Chondrocyte (in vitro differentiated cells): Measurements from ENCODE around the gene IL1RAPL1. TPM values are rescaled to one million over a fixed set of nuclear protein-coding genes. Genes with fewer than 3 reads are reported as not detected.

Experiments
- DNase-seq: peaks from one replicate; pipeline ENCODE4 v3.0.0; 2021; ENCODE audit warnings: mixed read lengths, low spot score
- H3K27ac Mint-ChIP-seq: one replicate; pipeline ENCODE4 v1.8.0; 2021; ENCODE audit warnings: mild to moderate bottlenecking, moderate library complexity, mixed read lengths; ENCODE audit not compliant: unreplicated experiment
- H3K27me3 Mint-ChIP-seq: 2 replicates; pipeline ENCODE4 v1.8.0; 2021; ENCODE audit warnings: low read depth, mixed read lengths
- H3K36me3 Mint-ChIP-seq: 2 replicates; pipeline ENCODE4 v1.8.0; 2021; ENCODE audit warnings: low read depth, mixed read lengths
- H3K4me1 Mint-ChIP-seq: 2 replicates; pipeline ENCODE4 v1.8.0; 2021; ENCODE audit warnings: low read depth, mild to moderate bottlenecking, mixed read lengths
- H3K4me3 Mint-ChIP-seq: one replicate; pipeline ENCODE4 v1.8.0; 2021; ENCODE audit warnings: mild to moderate bottlenecking, moderate library complexity, mixed read lengths; ENCODE audit not compliant: unreplicated experiment
- H3K9me3 Mint-ChIP-seq: 2 replicates; pipeline ENCODE4 v1.8.0; 2021; ENCODE audit warnings: low read depth, mixed read lengths
- long read RNA-seq: library from polyadenylated mRNA; stranded (forward); transcript quantifications from one replicate; pipeline ENCODE4 v2.0.0, GENCODE V29; 2021
- total RNA-seq: library from RNA; stranded (reverse); gene quantifications from 3 replicates; pipeline ENCODE4 v1.2.1, GENCODE V29; 2021
- TF ChIP-seq, protein P1 (sequence below): fragments of 200-600 bp; sonication (generic); IDR thresholded peaks from 2 replicates; pipeline ENCODE4 v1.5.0; 2021; ENCODE audit warnings: antibody characterized with exemption, mild to moderate bottlenecking, moderate library complexity

IL1RAPL1 gene
- total RNA-seq, result not detected in 3 replicates
- long read RNA-seq, result 0 reads

DNA sequence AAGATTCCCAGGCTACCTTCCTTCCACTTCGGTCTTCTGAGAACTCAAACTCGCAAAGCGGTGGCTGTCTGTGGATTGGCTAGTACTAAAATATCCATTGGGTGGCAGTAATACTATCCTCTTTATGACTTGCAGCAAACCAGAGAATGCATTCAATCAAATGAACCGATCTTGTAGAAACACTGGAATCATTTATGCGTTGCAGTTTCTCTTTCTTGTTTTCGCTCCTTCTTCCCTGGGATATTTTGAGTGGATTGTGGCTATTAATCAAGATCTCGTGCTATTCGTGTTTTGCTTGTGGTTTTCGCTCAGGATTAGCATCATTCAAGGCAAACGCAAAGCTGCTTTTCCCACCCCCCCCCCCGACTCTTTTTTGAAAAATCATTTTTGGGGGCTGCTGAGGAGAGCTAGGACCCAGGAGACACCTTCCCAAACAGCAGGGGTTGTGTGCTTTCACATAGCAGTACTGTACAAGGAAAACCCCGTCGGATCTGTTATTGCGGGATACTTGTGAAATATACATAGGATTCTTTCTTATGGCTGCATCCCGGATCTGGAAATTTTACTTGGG lies at the start of gene IL1RAPL1:
IL1RAPL1 (plus strand) TSS at position 466 of the 571 bp plus-strand sequence.
- DNase-seq, result no peak
- H3K27ac Mint-ChIP-seq, result no peak within 1 kb of the TSS
- H3K4me3 Mint-ChIP-seq, result no peak within 1 kb of the TSS
- no peaks in the 10 kb centered on the region for H3K9me3 Mint-ChIP-seq
- H3K4me1 Mint-ChIP-seq, result no peaks in the 10 kb centered on the region
- H3K27me3 Mint-ChIP-seq, result peaks cover 16% of the 10 kb centered on the region
- TF ChIP-seq, protein P1, sequence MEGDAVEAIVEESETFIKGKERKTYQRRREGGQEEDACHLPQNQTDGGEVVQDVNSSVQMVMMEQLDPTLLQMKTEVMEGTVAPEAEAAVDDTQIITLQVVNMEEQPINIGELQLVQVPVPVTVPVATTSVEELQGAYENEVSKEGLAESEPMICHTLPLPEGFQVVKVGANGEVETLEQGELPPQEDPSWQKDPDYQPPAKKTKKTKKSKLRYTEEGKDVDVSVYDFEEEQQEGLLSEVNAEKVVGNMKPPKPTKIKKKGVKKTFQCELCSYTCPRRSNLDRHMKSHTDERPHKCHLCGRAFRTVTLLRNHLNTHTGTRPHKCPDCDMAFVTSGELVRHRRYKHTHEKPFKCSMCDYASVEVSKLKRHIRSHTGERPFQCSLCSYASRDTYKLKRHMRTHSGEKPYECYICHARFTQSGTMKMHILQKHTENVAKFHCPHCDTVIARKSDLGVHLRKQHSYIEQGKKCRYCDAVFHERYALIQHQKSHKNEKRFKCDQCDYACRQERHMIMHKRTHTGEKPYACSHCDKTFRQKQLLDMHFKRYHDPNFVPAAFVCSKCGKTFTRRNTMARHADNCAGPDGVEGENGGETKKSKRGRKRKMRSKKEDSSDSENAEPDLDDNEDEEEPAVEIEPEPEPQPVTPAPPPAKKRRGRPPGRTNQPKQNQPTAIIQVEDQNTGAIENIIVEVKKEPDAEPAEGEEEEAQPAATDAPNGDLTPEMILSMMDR, result peak; percentile 66
- H3K36me3 Mint-ChIP-seq, result no peaks in the 10 kb centered on the region

DNA sequence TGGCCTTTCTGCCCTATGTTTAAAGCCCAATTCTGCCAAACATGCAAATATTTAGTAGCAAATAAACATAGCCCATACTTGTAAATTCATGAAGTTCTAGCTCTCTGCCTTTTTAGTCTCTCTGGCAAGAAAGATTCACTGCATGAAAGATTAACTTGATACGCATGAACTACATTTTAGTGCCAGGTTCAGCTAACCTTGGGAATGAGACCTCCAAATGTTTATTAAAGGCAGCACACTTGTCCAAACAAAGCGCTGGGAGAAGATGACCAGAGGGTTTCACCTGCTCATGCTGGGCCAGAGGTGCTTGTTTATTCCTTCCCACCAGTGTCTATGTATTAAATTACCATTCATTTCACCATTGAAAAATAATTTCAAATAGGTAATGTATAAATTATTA lies 44.5 kb upstream of the IL1RAPL1 start:
- Mint-ChIP-seq H3K36me3 (no peaks in the 10 kb centered on the region), H3K27ac (no peak overlapping the region), H3K4me1 (no peaks in the 10 kb centered on the region), H3K4me3 (no peak overlapping the region), H3K9me3 (peaks cover 4% of the 10 kb centered on the region), H3K27me3 (no peaks in the 10 kb centered on the region)
- TF ChIP-seq, protein P1, result no peak
- no peak for DNase-seq

DNA sequence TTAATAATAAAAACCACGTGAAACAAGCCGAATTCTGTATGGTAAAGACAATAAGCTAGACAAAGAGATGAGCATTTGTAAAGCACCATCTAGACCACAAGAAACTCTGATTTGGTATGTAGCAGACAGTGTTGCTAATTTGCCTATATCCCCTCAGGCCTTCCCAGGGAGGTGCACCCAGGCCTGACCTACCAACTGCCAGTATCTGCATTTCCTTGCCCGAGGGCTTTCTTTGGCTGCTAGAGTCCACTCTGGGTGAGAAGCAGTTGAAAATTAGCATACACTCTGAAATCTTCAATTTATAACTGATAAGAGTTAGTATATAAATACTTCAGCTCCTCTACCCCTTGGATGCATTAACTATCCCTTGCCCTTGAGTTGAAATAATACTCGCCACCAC lies 37.4 kb upstream of the IL1RAPL1 start:
- DNase-seq, result no peak
- Mint-ChIP-seq H3K4me3 (no peak overlapping the region), H3K27ac (no peak overlapping the region), H3K9me3 (peaks cover 6% of the 10 kb centered on the region), H3K27me3 (no peaks in the 10 kb centered on the region), H3K36me3 (no peaks in the 10 kb centered on the region), H3K4me1 (no peaks in the 10 kb centered on the region)
- TF ChIP-seq, protein P1, result no peak

DNA sequence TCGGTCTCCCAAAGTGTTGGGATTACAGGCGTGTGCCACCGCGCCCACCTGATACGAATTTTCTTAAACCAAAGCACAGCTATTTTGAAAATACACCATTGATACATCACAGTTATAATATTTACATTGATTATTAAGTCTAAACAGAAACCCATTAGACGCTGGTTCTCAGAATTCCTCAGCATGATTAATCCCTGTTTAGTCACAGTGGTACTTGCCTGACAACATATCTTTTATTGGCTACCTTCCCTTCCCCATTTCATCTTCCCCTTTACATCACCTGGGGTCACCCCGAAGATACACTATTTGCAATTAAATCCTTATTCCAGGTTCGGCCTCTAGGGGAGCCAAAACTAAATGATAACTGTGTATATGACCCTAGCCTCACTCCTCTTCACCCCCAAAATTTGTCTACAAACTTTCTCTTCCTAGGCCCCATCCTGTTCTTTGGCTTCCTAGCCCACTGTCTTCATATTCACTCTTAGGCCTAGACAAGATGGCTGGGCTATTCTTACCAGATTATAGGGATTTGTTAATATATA lies 36.8 kb upstream of the IL1RAPL1 start:
- Mint-ChIP-seq H3K4me3 (no peak overlapping the region), H3K27ac (no peak overlapping the region), H3K4me1 (no peaks in the 10 kb centered on the region), H3K27me3 (no peaks in the 10 kb centered on the region), H3K36me3 (no peaks in the 10 kb centered on the region), H3K9me3 (peaks cover 6% of the 10 kb centered on the region)
- DNase-seq, result no peak
- TF ChIP-seq, protein P1, result no peak

DNA sequence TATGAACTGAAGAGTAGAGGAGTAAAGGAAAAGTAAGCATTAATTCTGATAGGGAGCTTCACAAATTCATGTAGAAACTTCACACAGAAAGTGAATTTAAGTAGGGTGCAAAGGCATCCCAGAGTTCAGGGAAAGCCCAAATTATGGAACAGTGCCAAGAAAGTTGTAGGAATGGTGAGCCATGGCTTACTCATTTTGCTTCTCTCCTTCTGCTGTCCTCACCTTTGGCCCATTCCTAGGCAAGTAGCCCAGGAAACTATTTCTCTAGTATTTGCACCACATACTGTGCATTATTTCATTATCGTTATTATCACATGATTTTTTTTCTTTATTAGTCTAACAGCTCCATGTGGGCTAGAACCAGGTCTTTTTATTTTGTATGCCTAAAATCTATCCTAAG lies 34.9 kb upstream of the IL1RAPL1 start:
- no peaks in the 10 kb centered on the region for H3K36me3 Mint-ChIP-seq
- H3K4me3 Mint-ChIP-seq, result no peak overlapping the region
- no peak for DNase-seq
- H3K4me1 Mint-ChIP-seq, result no peaks in the 10 kb centered on the region
- TF ChIP-seq, protein P1, result no peak
- no peaks in the 10 kb centered on the region for H3K27me3 Mint-ChIP-seq
- H3K27ac Mint-ChIP-seq, result no peak overlapping the region
- H3K9me3 Mint-ChIP-seq, result peaks cover 13% of the 10 kb centered on the region
